ENCODE measurements around the gene CYB561. TPM values are rescaled to one million over a fixed set of nuclear protein-coding genes. Genes with fewer than 3 reads are reported as not detected.

CYB561 gene
- total RNA-seq, 4 donors from 2014 or later, result 21.4 to 52.5 (median 35.0) TPM

DNA sequence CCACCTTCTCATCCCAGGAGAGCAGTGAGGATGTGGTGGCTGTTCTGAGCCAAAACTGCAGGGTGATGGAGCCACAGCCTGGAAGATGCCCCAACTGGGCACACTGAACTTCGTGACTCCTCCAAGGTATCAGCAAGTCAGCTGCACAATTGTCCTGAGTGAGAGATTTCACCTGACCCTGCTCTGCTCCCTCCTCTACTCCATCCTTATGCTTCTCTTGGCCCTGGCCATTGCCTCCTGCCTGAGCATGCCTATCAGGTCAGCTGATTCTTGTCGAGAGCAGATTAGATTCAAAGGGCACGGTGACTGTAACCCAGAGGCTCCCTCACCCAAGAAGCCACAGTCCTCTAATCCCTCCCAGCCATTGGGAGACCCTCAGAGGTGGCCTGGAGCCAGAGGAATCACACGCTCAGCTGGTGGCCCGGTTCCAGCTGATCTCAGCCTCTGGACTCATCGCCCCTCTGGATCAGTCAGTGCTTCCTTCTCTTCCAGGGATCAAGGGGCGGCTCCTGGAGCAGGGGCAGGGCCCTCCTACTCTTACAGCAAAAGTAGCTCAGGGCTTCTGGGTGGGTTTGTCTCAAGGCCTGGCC lies 7.0 kb upstream of the CYB561 start:
- TF ChIP-seq POLR2A (IDR thresholded peaks at IDR 0.05) (no peak), EP300 (IDR thresholded peaks at IDR 0.05) (no peak)
- TF ChIP-seq, protein P1, sequence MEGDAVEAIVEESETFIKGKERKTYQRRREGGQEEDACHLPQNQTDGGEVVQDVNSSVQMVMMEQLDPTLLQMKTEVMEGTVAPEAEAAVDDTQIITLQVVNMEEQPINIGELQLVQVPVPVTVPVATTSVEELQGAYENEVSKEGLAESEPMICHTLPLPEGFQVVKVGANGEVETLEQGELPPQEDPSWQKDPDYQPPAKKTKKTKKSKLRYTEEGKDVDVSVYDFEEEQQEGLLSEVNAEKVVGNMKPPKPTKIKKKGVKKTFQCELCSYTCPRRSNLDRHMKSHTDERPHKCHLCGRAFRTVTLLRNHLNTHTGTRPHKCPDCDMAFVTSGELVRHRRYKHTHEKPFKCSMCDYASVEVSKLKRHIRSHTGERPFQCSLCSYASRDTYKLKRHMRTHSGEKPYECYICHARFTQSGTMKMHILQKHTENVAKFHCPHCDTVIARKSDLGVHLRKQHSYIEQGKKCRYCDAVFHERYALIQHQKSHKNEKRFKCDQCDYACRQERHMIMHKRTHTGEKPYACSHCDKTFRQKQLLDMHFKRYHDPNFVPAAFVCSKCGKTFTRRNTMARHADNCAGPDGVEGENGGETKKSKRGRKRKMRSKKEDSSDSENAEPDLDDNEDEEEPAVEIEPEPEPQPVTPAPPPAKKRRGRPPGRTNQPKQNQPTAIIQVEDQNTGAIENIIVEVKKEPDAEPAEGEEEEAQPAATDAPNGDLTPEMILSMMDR (IDR thresholded peaks at IDR 0.05), result no peak
- Histone ChIP-seq H3K9me3 (no peaks in the 10 kb centered on the region), H3K36me3 (no peaks in the 10 kb centered on the region), H3K27ac (no peak overlapping the region), H3K4me3 (no peak overlapping the region), H3K27me3 (no peaks in the 10 kb centered on the region), H3K4me1 (peaks cover 0 to 19% (median 5%) of the 10 kb centered on the region in 4 donors)
- DNase-seq (ENCODE audit: low spot score in 2 of 2), result no peak
- WGBS, 2 donors, result 50 to 67% methylated on average over 6 to 7 of the region's 7 CpGs

DNA sequence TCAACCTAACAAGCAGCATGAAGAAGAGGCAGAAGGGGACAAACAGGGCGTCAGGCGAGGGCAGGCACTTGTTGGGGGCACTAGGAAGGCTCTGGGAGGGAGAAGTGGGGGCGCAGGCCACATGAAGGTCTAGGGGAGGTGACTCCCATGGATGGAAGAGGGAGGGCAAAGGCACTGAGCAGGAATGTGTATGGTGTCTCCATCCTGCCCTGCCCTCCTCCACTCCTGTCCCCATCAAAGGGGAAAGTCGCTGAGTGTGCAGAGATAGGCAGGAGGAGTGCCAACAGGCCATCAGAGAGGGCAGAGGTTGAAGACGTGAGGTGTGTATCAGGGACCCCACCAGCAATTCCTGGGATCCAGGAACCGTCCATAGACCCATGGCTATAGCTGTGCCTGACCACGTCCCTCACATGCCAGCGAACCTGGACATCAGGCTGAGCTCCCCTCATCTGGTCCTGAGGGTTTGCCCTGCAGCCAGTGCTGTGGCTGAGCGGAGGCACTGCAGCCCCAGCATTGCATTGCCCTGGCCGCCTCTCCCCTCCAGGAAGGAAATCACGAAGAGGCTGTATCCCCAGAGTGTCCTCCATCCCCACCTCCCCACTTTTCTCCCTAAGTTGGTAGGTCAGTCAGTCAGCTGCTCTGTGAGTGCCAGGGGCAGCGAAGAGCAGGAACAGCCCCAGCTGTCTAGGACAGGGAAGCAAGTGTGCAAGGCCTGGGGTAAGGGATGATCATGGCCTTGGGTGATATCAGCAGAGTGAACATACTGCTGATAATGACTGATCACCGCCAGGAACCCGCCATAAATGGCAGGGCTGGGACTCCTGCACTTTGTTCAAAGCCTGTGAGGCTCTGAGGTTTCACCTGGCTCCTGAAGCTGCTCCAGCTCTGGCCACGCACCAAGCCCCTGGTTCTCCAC lies 6.2 kb upstream of the CYB561 start:
- Histone ChIP-seq H3K4me1 (peaks cover 0 to 27% (median 11%) of the 10 kb centered on the region in 4 donors), H3K27ac (peak overlapping the region in 1 of 4 donors; percentile 62), H3K27me3 (no peaks in the 10 kb centered on the region), H3K4me3 (no peak overlapping the region), H3K36me3 (no peaks in the 10 kb centered on the region), H3K9me3 (no peaks in the 10 kb centered on the region)
- DNase-seq (ENCODE audit: low spot score in 2 of 2), result no peak
- TF ChIP-seq POLR2A (IDR thresholded peaks at IDR 0.05) (no peak), EP300 (IDR thresholded peaks at IDR 0.05) (no peak)
- TF ChIP-seq, protein P1 (IDR thresholded peaks at IDR 0.05), result no peak
- 88 to 89% methylated on average over 11 to 14 of the region's 15 CpGs for WGBS, 2 donors

DNA sequence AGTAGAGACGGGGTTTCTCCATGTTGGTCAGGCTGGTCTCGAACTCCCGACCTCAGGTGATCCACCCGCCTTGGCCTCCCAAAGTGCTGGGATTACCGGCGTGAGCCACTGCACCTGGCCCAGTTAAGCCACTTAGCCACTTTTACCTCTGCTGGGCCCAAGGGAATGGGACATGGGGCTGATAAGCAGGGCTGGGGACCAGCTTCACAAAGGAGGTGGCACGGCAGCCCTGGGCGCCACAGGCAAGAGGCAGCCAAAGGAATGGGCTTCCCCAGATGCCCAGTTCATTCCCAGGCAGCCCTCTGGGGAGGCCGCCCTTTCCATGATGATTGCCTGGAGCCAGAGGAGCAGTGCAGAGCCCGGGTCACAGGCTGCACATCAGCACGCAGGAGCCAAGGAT lies 5.0 kb upstream of the CYB561 start:
- WGBS, 2 donors, result 88 to 95% methylated on average over 8 to 9 of the region's 11 CpGs
- Histone ChIP-seq H3K4me1 (peaks cover 0 to 33% (median 18%) of the 10 kb centered on the region in 4 donors), H3K9me3 (no peaks in the 10 kb centered on the region), H3K4me3 (no peak overlapping the region), H3K36me3 (no peaks in the 10 kb centered on the region), H3K27ac (no peak overlapping the region), H3K27me3 (no peaks in the 10 kb centered on the region)
- no peak for DNase-seq (ENCODE audit: low spot score in 2 of 2)
- TF ChIP-seq, protein P1 (IDR thresholded peaks at IDR 0.05), result no peak
- TF ChIP-seq POLR2A (IDR thresholded peaks at IDR 0.05) (no peak), EP300 (IDR thresholded peaks at IDR 0.05) (no peak)

DNA sequence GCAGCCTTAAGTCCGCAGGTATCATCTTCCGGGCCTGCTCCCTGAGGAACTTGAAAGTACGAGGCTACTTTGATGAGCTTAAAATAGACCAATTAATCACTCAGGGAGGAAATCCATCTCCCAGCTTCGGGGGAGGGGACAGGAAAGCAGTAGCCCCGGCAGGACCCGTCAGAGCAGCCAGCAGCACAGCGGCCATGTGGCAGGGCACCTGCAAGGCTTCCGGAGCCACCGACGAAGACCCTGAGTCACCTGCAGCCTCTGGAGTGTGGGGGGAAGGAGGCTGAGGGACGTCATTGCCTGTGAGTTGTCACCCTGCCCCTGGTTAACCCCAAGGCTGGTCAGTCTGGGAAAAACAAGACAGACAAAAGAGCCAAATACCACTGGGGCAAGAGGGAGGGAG lies 4.4 kb upstream of the CYB561 start:
- Histone ChIP-seq H3K27ac (no peak overlapping the region), H3K4me1 (peaks cover 0 to 37% (median 20%) of the 10 kb centered on the region in 4 donors), H3K36me3 (no peaks in the 10 kb centered on the region), H3K4me3 (no peak overlapping the region), H3K9me3 (no peaks in the 10 kb centered on the region), H3K27me3 (no peaks in the 10 kb centered on the region)
- WGBS, 2 donors, result 36 to 40% methylated on average over 11 of the region's 11 CpGs
- TF ChIP-seq POLR2A (IDR thresholded peaks at IDR 0.05) (no peak), EP300 (IDR thresholded peaks at IDR 0.05) (no peak)
- TF ChIP-seq, protein P1 (IDR thresholded peaks at IDR 0.05), result no peak
- no peak for DNase-seq (ENCODE audit: low spot score in 2 of 2)

DNA sequence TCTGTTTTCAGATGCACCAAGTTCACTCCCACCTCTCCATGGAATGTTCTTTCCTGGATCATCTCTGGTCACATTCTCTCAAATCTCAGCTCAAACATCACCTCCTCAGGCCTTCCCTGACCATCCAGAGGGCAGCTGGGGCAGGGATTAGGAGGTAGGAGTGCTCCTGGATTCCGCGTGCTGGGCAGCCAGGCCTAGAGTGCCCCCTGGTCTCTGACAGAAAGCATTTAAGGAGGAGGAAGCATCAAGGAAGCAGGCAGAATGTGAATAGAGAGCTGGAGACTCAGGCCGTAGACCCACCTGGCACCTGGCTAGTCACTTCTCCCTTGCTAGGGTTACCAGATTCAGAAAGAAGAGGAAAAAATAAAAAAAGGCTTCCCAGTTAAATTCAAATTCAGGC lies 2.5 kb upstream of the CYB561 start:
- no peak for DNase-seq (ENCODE audit: low spot score in 2 of 2)
- H3K4me1 ChIP-seq, result peaks cover 0 to 35% (median 22%) of the 10 kb centered on the region in 4 donors
- 87 to 93% methylated on average over 3 of the region's 3 CpGs for WGBS, 2 donors
- TF ChIP-seq EP300 (IDR thresholded peaks at IDR 0.05) (no peak), POLR2A (IDR thresholded peaks at IDR 0.05) (no peak)
- TF ChIP-seq, protein P1 (IDR thresholded peaks at IDR 0.05), result no peak
- no peak overlapping the region for H3K4me3 ChIP-seq
- no peaks in the 10 kb centered on the region for H3K36me3 ChIP-seq
- no peaks in the 10 kb centered on the region for H3K9me3 ChIP-seq
- peak overlapping the region in 1 of 4 donors; percentile 93 for H3K27ac ChIP-seq
- H3K27me3 ChIP-seq, result no peaks in the 10 kb centered on the region

All from tibial nerve (tissue), 4 donors.